K562 (cell line): ENCODE measurements around the gene GRPEL2. TPM values are rescaled to one million over a fixed set of nuclear protein-coding genes. Genes with fewer than 3 reads are reported as not detected.

Experiments
- ATAC-seq: fragments of 200-7000 bp; cut with Tn5 transposase; 3 replicates; pipeline ENCODE4 v1.9.1; 2020; ENCODE audit warnings: moderate library complexity
- BruUV-seq: library from RNA; stranded (reverse); fragments of 400-500 nt; replicated peaks from 2 replicates; lab custom pipeline; 2021; lab: Mats Ljungman, UMichigan
- CTCF ChIA-PET: fragments of 300-600 bp; formaldehyde crosslinking; extraction: SDS; loops from one replicate; lab custom pipeline; 2021; ENCODE audit warnings: low intra/inter-chr PET ratio; lab: Yijun Ruan, JAX
- POLR2A ChIA-PET: fragments of 300-600, 350-650 bp; sonication (Branson Sonifier 250); formaldehyde crosslinking; extraction: SDS; loops from one replicate; lab custom pipeline; 2021; ENCODE audit warnings: antibody characterized with exemption, inconsistent platforms; lab: Yijun Ruan, JAX
- DNase-seq, 4 experiments: peaks; one replicate each; pipeline versions ENCODE4 v3.0.0 to v3.0.0-alpha.2; 2011 to 2018; ENCODE audit warnings: low spot score in 3 of 4, mixed read lengths in 3 of 4; ENCODE audit errors: extremely low read depth in 1 of 4
- FAIRE-seq: peaks from 2 replicates; lab custom pipeline; 2011; peaks lifted over from hg19 to GRCh38; lab: Jason Lieb, UNC
- H2AFZ ChIP-seq: 2 replicates; pipeline ENCODE4 v1.6.0; 2011; ENCODE audit warnings: low read depth, low read length, control low read depth, inconsistent platforms
- H3K27ac ChIP-seq: fragments of 200-600 bp; 3 replicates; pipeline ENCODE4 v1.8.0; 2011; ENCODE audit warnings: low read depth, mild to moderate bottlenecking, control low read depth, inconsistent platforms, low read length, moderate library complexity, mixed read lengths; ENCODE audit errors: extremely low read depth
- H3K27me3 ChIP-seq, 2 experiments: fragments of 300-600 bp in 1 of 2; 2 replicates in 1 of 2; 3 replicates in 1 of 2; pipeline versions ENCODE4 v1.6.0 to v1.8.0; 2011; ENCODE audit warnings: inconsistent platforms in 2 of 2, low read length in 2 of 2, mild to moderate bottlenecking in 1 of 2, mixed read lengths in 1 of 2, moderate library complexity in 1 of 2; ENCODE audit not compliant: control insufficient read depth in 2 of 2, insufficient read depth in 2 of 2
- H3K36me3 ChIP-seq: fragments of 300-600 bp; 3 replicates; pipeline ENCODE4 v1.8.0; 2011; ENCODE audit warnings: mild to moderate bottlenecking, low read length, inconsistent platforms; ENCODE audit not compliant: control insufficient read depth, insufficient read depth
- H3K4me1 ChIP-seq, 2 experiments: fragments of 200-600 bp in 1 of 2; replicated peaks in 1 of 2; 2 replicates in 1 of 2; 3 replicates in 1 of 2; pipeline versions ENCODE4 v1.5.1 to v1.8.0; 2011; ENCODE audit warnings: inconsistent platforms in 2 of 2, low read length in 2 of 2, mild to moderate bottlenecking in 1 of 2, mixed read lengths in 1 of 2, moderate library complexity in 1 of 2; ENCODE audit not compliant: control insufficient read depth in 2 of 2, insufficient read depth in 2 of 2
- H3K4me2 ChIP-seq: 2 replicates; pipeline ENCODE4 v1.6.1; 2011; ENCODE audit warnings: low read length, control low read depth, inconsistent platforms, mixed read lengths; ENCODE audit not compliant: insufficient read depth
- H3K4me3 ChIP-seq: fragments of 200-600 bp; sonication (generic), shearing (Covaris generic); 2 replicates; pipeline ENCODE4 v1.5.1; 2016; ENCODE audit warnings: control low read depth, inconsistent platforms
- H3K79me2 ChIP-seq: fragments of 200-600 bp; 3 replicates; pipeline ENCODE4 v1.8.0; 2011; ENCODE audit warnings: low read length, inconsistent platforms; ENCODE audit not compliant: control insufficient read depth, insufficient read depth
- H3K9ac ChIP-seq, 2 experiments: 2 replicates each; pipeline versions ENCODE4 v1.6.0 to v1.6.1; 2011; ENCODE audit warnings: low read depth in 2 of 2, low read length in 2 of 2, control low read depth in 1 of 2, inconsistent platforms in 1 of 2, mild to moderate bottlenecking in 1 of 2, mixed read lengths in 1 of 2; ENCODE audit not compliant: insufficient read depth in 1 of 2
- H3K9me1 ChIP-seq: one replicate; pipeline ENCODE4 v1.6.0; 2011; ENCODE audit warnings: inconsistent platforms, mild to moderate bottlenecking, low read length, moderate library complexity; ENCODE audit not compliant: control insufficient read depth, insufficient read depth
- H3K9me3 ChIP-seq: replicated peaks from 2 replicates; pipeline ENCODE4 v1.5.1; 2011; ENCODE audit warnings: low read depth, low read length, inconsistent platforms; ENCODE audit not compliant: control insufficient read depth, insufficient read depth
- H4K20me1 ChIP-seq: replicated peaks from 2 replicates; pipeline ENCODE4 v1.6.1; 2011; ENCODE audit warnings: low read length, inconsistent platforms, mixed read lengths; ENCODE audit not compliant: control insufficient read depth, insufficient read depth
- CBFA2T3 ChIP-seq: fragments of 450-650 bp; IDR thresholded peaks from 2 replicates; pipeline ENCODE4 v1.6.1; 2017
- DEAF1 ChIP-seq: fragments of 450-650 bp; formaldehyde crosslinking; IDR thresholded peaks from 2 replicates; pipeline ENCODE4 v1.4.0; 2020; ENCODE audit warnings: mild to moderate bottlenecking, moderate library complexity
- KLF10 ChIP-seq: fragments of 250-450 bp; sonication (Bioruptor Pico); IDR thresholded peaks from 2 replicates; pipeline ENCODE4 v1.6.1; 2021; ENCODE audit warnings: matching md5 sums
- PCBP2 ChIP-seq: fragments of 200-400 bp; formaldehyde crosslinking; IDR thresholded peaks from 2 replicates; pipeline ENCODE4 v1.6.1; 2018; ENCODE audit warnings: low read length, low read depth, mild to moderate bottlenecking, moderate library complexity; ENCODE audit not compliant: poor library complexity, severe bottlenecking
- RBM17 ChIP-seq: fragments of 200-400 bp; formaldehyde crosslinking; IDR thresholded peaks from 2 replicates; pipeline ENCODE4 v1.6.1; 2017; ENCODE audit warnings: low read depth, mild to moderate bottlenecking, low read length, borderline replicate concordance
- SOX6 ChIP-seq: fragments of 450-650 bp; IDR thresholded peaks from 2 replicates; pipeline ENCODE4 v1.6.1; 2014; ENCODE audit warnings: mild to moderate bottlenecking
- WGBS: fragments of 100-300 bp; shearing (Covaris generic); methylation state at CpG from one replicate; pipeline ENCODE4 v1.1.6; 2016; ENCODE audit warnings: low coverage, mixed read lengths; ENCODE audit not compliant: insufficient coverage; ENCODE audit errors: missing lambda C conversion rate; 5-methylcytosine and 5-hydroxymethylcytosine counted together
- in situ Hi-C: fragments of 300-500 bp; cut with MboI; formaldehyde crosslinking; loops from 4 replicates; pipeline ENCODE4 v1.15.0; 2018; ENCODE audit warnings: inconsistent platforms, mixed read lengths
- intact Hi-C: fragments of 100-400 bp; cut with micrococcal nuclease; formaldehyde crosslinking; loops from 2 replicates; pipeline ENCODE4 v1.14.2; 2022
- polyA plus RNA-seq, 8 experiments: library from polyadenylated mRNA; depleted of rRNA in 4 of 8; stranded (reverse) in 5 of 8; unstranded in 3 of 8; fragments of >200 nt; fragmentation: Nextera tagmentation in 2 of 8; fragmentation: Illumina TruSeq in 1 of 8; extraction: Ambion mirVana in 2 of 8; extraction: Trizol in 1 of 8; gene quantifications; 2 replicates each; pipeline versions ENCODE4 v1.2.1 to v1.2.3, GENCODE V29; 2011 to 2014; ENCODE audit warnings: inconsistent platforms in 1 of 8, missing spikeins in 1 of 8
- total RNA-seq, 7 experiments: library from RNA; depleted of rRNA in 6 of 7; stranded (reverse); fragments of >200 nt in 6 of 7; fragmentation: Illumina TruSeq in 2 of 7; extraction: Trizol in 2 of 7; gene quantifications; 2 replicates each; pipeline versions ENCODE4 v1.2.1 to v1.2.3, GENCODE V29; 2011 to 2021; ENCODE audit warnings: low replicate concordance in 1 of 7

The GRPEL2 gene
- total and polyA plus RNA-seq, 9 of the 15 experiments (the other 6 are each of a cell fraction or from before 2014, with no cell fraction given), result 11.2 to 40.5 (median 25.8) TPM

- no TSS peak for BruUV-seq
- WGBS, result 8% methylated on average over 10 of the region's 10 CpGs
- peak; percentile 29 for ATAC-seq
- H4K20me1 ChIP-seq, result no peaks in the 10 kb centered on the region
- H3K4me1 ChIP-seq, result 0 out of 5 replicates have a peak, but pooled peaks cover 0 to 4% of the 10 kb centered on the region in 2 experiments
- intact Hi-C loops (no loop called here), in situ Hi-C loops (no loop called here)
- CTCF ChIA-PET, result no interaction called here
- no peak overlapping the region for H2AFZ ChIP-seq
- no peak overlapping the region for H3K4me2 ChIP-seq
- H3K27me3 ChIP-seq, result peaks cover 25 to 47% of the 10 kb centered on the region in 2 experiments
- no peaks in the 10 kb centered on the region for H3K36me3 ChIP-seq
- FAIRE-seq, result no peak
- TF ChIP-seq DEAF1 (no peak), CBFA2T3 (no peak), PCBP2 (no peak), SOX6 (no peak), KLF10 (CRISPR knock-in tag) (no peak), RBM17 (no peak)
- no peak overlapping the region for H3K4me3 ChIP-seq
- H3K79me2 ChIP-seq, result no peaks in the 10 kb centered on the region
- H3K9me1 ChIP-seq, result no peaks in the 10 kb centered on the region
- no peak overlapping the region for H3K9ac ChIP-seq
- no peaks in the 10 kb centered on the region for H3K9me3 ChIP-seq
- DNase-seq, result no peak
- no peak overlapping the region for H3K27ac ChIP-seq
- POLR2A ChIA-PET, result interaction anchor here (0.8 to 2.1 kb wide), 4 partner anchors 10 to 14 kb away, joined by 3 to 9 read pairs (median 5); no protein-coding TSS in a partner anchor
Observed at GRCh38 chr5:149310947-149311658, 34.2 kb upstream of the GRPEL2 start.
